IMR-90 (cell line): ENCODE measurements around the gene NAV1. TPM values are rescaled to one million over a fixed set of nuclear protein-coding genes. Genes with fewer than 3 reads are reported as not detected.

Experiments
- ATAC-seq: fragments of 200-7000 bp; cut with Tn5 transposase; 2 replicates; pipeline ENCODE4 v1.9.1; 2020; ENCODE audit warnings: low read depth, mild to moderate bottlenecking, moderate library complexity
- BruUV-seq: library from RNA; stranded (reverse); fragments of 400-500 nt; replicated peaks from 2 replicates; lab custom pipeline; 2021; lab: Mats Ljungman, UMichigan
- CTCF ChIA-PET: fragments of 300-600 bp; formaldehyde crosslinking; extraction: SDS; loops from one replicate; lab custom pipeline; 2021; ENCODE audit warnings: antibody characterized with exemption; lab: Yijun Ruan, JAX
- POLR2A ChIA-PET: fragments of 300-600 bp; sonication (Branson Sonifier 250); formaldehyde crosslinking; loops from one replicate; lab custom pipeline; 2022; ENCODE audit warnings: antibody characterized with exemption; ENCODE audit not compliant: unreplicated experiment; lab: Charles Lee
- DNase-seq: peaks from one replicate; pipeline ENCODE4 v3.0.0; 2013
- H2AFZ ChIP-seq: replicated peaks from 2 replicates; pipeline ENCODE3; 2013; ENCODE audit warnings: low read length, mild to moderate bottlenecking; ENCODE audit not compliant: poor library complexity
- H2AK5ac ChIP-seq: 2 replicates; pipeline ENCODE4 v1.6.1; 2013; ENCODE audit warnings: low read depth, low read length, inconsistent platforms
- H2AK9ac ChIP-seq: replicated peaks from 2 replicates; pipeline ENCODE3; 2013; ENCODE audit warnings: mild to moderate bottlenecking, low read depth, low read length, moderate library complexity; ENCODE audit not compliant: poor library complexity
- H2BK120ac ChIP-seq: 2 replicates; pipeline ENCODE4 v1.6.1; 2013; ENCODE audit warnings: low read depth, low read length, inconsistent platforms
- H2BK15ac ChIP-seq: 3 replicates; pipeline ENCODE4 v1.6.1; 2013; ENCODE audit warnings: low read depth, low read length, inconsistent platforms
- H2BK20ac ChIP-seq: 2 replicates; pipeline ENCODE4 v1.6.1; 2013; ENCODE audit warnings: low read depth, mild to moderate bottlenecking, inconsistent platforms, low read length, moderate library complexity
- H2BK5ac ChIP-seq: 2 replicates; pipeline ENCODE4 v1.6.1; 2013; ENCODE audit warnings: mild to moderate bottlenecking, low read depth, low read length, inconsistent platforms; ENCODE audit not compliant: poor library complexity, severe bottlenecking
- H3K14ac ChIP-seq: replicated peaks from 2 replicates; pipeline ENCODE4 v1.6.1; 2013; ENCODE audit warnings: low read depth, low read length, inconsistent platforms
- H3K18ac ChIP-seq: 2 replicates; pipeline ENCODE4 v1.6.1; 2013; ENCODE audit warnings: low read depth, low read length, control low read depth
- H3K23ac ChIP-seq: 2 replicates; pipeline ENCODE4 v1.6.1; 2013; ENCODE audit warnings: low read depth, low read length, inconsistent platforms
- H3K27ac ChIP-seq: 2 replicates; pipeline ENCODE4 v1.5.1; 2013; ENCODE audit warnings: mild to moderate bottlenecking, control low read depth, low read length; ENCODE audit not compliant: insufficient read depth
- H3K27me3 ChIP-seq: 2 replicates; pipeline ENCODE4 v1.6.1; 2013; ENCODE audit warnings: low read length; ENCODE audit not compliant: control insufficient read depth, insufficient read depth
- H3K36me3 ChIP-seq: 2 replicates; pipeline ENCODE4 v1.6.1; 2013; ENCODE audit warnings: low read length, mixed read lengths; ENCODE audit not compliant: control insufficient read depth, insufficient read depth
- H3K4ac ChIP-seq: 2 replicates; pipeline ENCODE4 v1.6.1; 2013; ENCODE audit warnings: low read depth, low read length, inconsistent platforms
- H3K4me1 ChIP-seq: 2 replicates; pipeline ENCODE4 v1.6.1; 2013; ENCODE audit warnings: low read length, mixed read lengths; ENCODE audit not compliant: control insufficient read depth, insufficient read depth
- H3K4me2 ChIP-seq: 2 replicates; pipeline ENCODE4 v1.6.1; 2013; ENCODE audit warnings: low read depth, mild to moderate bottlenecking, control low read depth, low read length, moderate library complexity
- H3K4me3 ChIP-seq: 2 replicates; pipeline ENCODE4 v1.5.1; 2013; ENCODE audit warnings: low read depth, mild to moderate bottlenecking, control low read depth, low read length, moderate library complexity; ENCODE audit not compliant: insufficient read depth
- H3K56ac ChIP-seq: 2 replicates; pipeline ENCODE4 v1.6.1; 2013; ENCODE audit warnings: low read length, inconsistent platforms; ENCODE audit not compliant: insufficient read depth; ENCODE audit errors: extremely low read depth
- H3K79me1 ChIP-seq, 2 experiments: 2 replicates each; pipeline ENCODE4 v1.6.1; 2013; ENCODE audit warnings: low read length in 2 of 2, inconsistent platforms in 1 of 2, low read depth in 1 of 2
- H3K9ac ChIP-seq: 2 replicates; pipeline ENCODE4 v1.6.1; 2013; ENCODE audit warnings: low read depth, low read length, control low read depth
- H3K9me1 ChIP-seq: 2 replicates; pipeline ENCODE4 v1.6.1; 2013; ENCODE audit warnings: low read length, inconsistent platforms; ENCODE audit not compliant: insufficient read depth
- H3K9me3 ChIP-seq: 2 replicates; pipeline ENCODE4 v1.6.1; 2013; ENCODE audit warnings: low read length; ENCODE audit not compliant: control insufficient read depth, insufficient read depth
- H4K20me1 ChIP-seq: 2 replicates; pipeline ENCODE4 v1.6.1; 2013; ENCODE audit warnings: low read length, inconsistent platforms; ENCODE audit not compliant: insufficient read depth
- H4K5ac ChIP-seq: 2 replicates; pipeline ENCODE4 v1.6.1; 2013; ENCODE audit warnings: mild to moderate bottlenecking, low read depth, low read length, control low read depth
- H4K8ac ChIP-seq, 2 experiments: 2 replicates each; pipeline ENCODE4 v1.6.1; 2013; ENCODE audit warnings: low read depth in 2 of 2, low read length in 2 of 2, control low read depth in 1 of 2, inconsistent platforms in 1 of 2
- H4K91ac ChIP-seq: 2 replicates; pipeline ENCODE4 v1.6.1; 2013; ENCODE audit warnings: low read depth, low read length, inconsistent platforms; ENCODE audit not compliant: insufficient read depth
- CEBPB ChIP-seq: IDR thresholded peaks from 2 replicates; pipeline ENCODE4 v1.6.1; 2012; ENCODE audit warnings: low read depth, low read length, improper control_type of control experiment
- MAZ ChIP-seq: IDR thresholded peaks from 2 replicates; pipeline ENCODE4 v1.6.1; 2012; ENCODE audit warnings: low read depth, mild to moderate bottlenecking, low read length, improper control_type of control experiment, moderate library complexity, borderline replicate concordance
- WGBS, 2 experiments: methylation state at CpG; one replicate each; pipeline versions ENCODE4 v1.1.5 to v1.1.7; 2013; ENCODE audit warnings: missing lambda C conversion rate in 2 of 2; ENCODE audit not compliant: insufficient read length in 1 of 2; ENCODE audit errors: extremely low coverage in 2 of 2; 5-methylcytosine and 5-hydroxymethylcytosine counted together
- dilution Hi-C: fragments of 300-500 bp; cut with HindIII; formaldehyde crosslinking; loops from one replicate; pipeline ENCODE4 v1.14.3; 2018; ENCODE audit warnings: low sequenced_read_pairs; ENCODE audit not compliant: unreplicated experiment
- in situ Hi-C: fragments of 300-500 bp; cut with MboI; formaldehyde crosslinking; loops from 3 replicates; pipeline ENCODE4 v1.14.3; 2019; ENCODE audit warnings: low sequenced_read_pairs, inconsistent platforms, mixed read lengths
- intact Hi-C: fragments of 100-400 bp; cut with micrococcal nuclease; formaldehyde crosslinking; loops from 2 replicates; pipeline ENCODE4 v1.10.0; 2022
- polyA plus RNA-seq, 3 experiments: library from polyadenylated mRNA; depleted of rRNA; stranded (reverse); fragments of >200 nt; gene quantifications; 2 replicates each; pipeline ENCODE4 v1.2.3, GENCODE V29; 2012; ENCODE audit warnings: low replicate concordance in 1 of 3
- total RNA-seq: library from RNA; depleted of rRNA; stranded (reverse); fragments of >200 nt; gene quantifications from 2 replicates; pipeline ENCODE4 v1.2.3, GENCODE V29; 2012

NAV1 gene
- total and polyA plus RNA-seq, 2 of the 4 experiments (the other 2 are of a cell fraction), result 14.0 to 23.1 TPM

DNA sequence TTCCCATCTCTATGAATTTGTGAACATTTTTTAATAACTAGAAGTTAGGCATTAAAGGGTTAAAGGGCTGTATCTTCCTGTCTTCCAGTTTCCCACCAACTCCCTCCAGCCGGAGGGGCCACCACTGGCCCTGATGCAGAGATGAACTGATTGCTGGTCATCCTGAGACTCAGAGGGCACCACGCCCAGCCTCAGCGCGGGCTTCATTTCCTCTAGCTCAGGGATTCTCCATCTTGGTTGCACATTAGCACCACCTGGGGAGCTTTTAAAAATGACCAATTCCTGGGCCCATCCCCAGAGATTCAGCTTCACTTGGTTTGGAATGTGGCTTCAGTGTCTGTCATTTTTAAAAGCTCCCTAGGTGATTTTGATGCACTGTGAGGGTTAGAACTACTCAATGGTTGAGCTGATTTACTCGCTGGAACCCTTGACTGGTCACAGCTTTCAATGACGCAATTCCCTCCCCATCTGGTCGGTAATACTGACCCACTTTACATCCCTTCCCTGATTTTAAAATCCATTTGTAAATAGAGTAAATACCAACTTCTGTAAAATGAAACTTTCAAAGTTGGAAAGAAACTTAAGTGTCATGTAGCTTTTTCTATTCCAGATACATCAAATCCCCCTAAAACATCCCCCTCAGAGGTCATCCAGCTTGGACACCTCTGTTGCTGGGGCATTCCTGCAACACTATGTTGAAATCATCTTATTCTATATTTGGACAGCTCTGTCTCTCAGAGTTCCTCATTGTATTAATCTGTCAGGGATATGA, 5.1 kb downstream of the NAV1 start:
- ChIA-PET CTCF (interaction anchor here (0.8 to 1.1 kb wide), 4 partner anchors 9 to 249 kb away, joined by 3 read pairs; no protein-coding TSS in a partner anchor), POLR2A (no interaction called here)
- Histone ChIP-seq H3K56ac (no peak overlapping the region), H2BK15ac (no peak overlapping the region), H3K9me3 (no peaks in the 10 kb centered on the region), H3K79me1 (peaks cover 14 to 64% of the 10 kb centered on the region in 2 experiments; a peak in 3 of 4 replicates), H2BK120ac (no peak overlapping the region), H2AFZ (no peak overlapping the region), H3K4ac (0 out of 2 replicates have a peak overlapping the region, but pooled peaks have one; percentile 6), H2AK9ac (no peak overlapping the region), H3K27ac (no peak overlapping the region), H3K9ac (no peak overlapping the region), H4K20me1 (peaks cover 3% of the 10 kb centered on the region; the same call in 1 of the 2 replicates), H3K27me3 (no peaks in the 10 kb centered on the region), H4K91ac (no peak overlapping the region; the same call in 1 of the 2 replicates), H3K4me1 (peaks cover 21% of the 10 kb centered on the region), H2AK5ac (peak overlapping the region; percentile 59), H3K14ac (no peak overlapping the region), H3K4me2 (no peak overlapping the region; the same call in 1 of the 2 replicates), H3K4me3 (no peak overlapping the region), H2BK20ac (no peak overlapping the region), H4K5ac (no peak overlapping the region), H3K36me3 (no peaks in the 10 kb centered on the region), H2BK5ac (peak overlapping the region; percentile 1), H3K9me1 (peaks cover 7% of the 10 kb centered on the region), H4K8ac (no peak overlapping the region; a peak in 1 of 4 replicates), H3K23ac (peak overlapping the region; percentile 54; the same call in 1 of the 2 replicates), H3K18ac (no peak overlapping the region)
- peak; percentile 66 for TF ChIP-seq CEBPB
- TF ChIP-seq MAZ, result no peak
- ATAC-seq, result no peak
- dilution Hi-C loops, result no loop called here
- WGBS, 2 experiments, result 67% methylated on average over 3 of the region's 7 CpGs; no CpG with 5 or more reads in 1 of the 2 experiments
- BruUV-seq, result no TSS peak
- in situ Hi-C loops, result loop anchor here (25.0 kb wide), 2 partner anchors 418 to 593 kb away; partner anchors contain the start of genes ARL8A and TIMM17A
- intact Hi-C loops, result no loop called here
- DNase-seq, result peak; percentile 40
